Caco-2 (cell line): ENCODE data around the gene KBTBD12. TPM values are rescaled to one million over a fixed set of nuclear protein-coding genes. Genes with fewer than 3 reads are reported as not detected.

Experiments
- BruUV-seq: library from RNA; stranded (reverse); fragments of 400-500 nt; replicated peaks from 2 replicates; lab custom pipeline; 2021; lab: Mats Ljungman, UMichigan
- CTCF ChIA-PET: fragments of 300-600 bp; sonication (Branson Sonifier 250); formaldehyde crosslinking; loops from one replicate; lab custom pipeline; 2022; ENCODE audit warnings: antibody characterized with exemption; lab: Charles Lee
- POLR2A ChIA-PET: fragments of 300-600 bp; sonication (Branson Sonifier 250); formaldehyde crosslinking; loops from one replicate; lab custom pipeline; 2022; ENCODE audit warnings: antibody characterized with exemption; lab: Charles Lee
- DNase-seq, 2 experiments: peaks; one replicate each; pipeline versions ENCODE4 v3.0.0 to v3.0.0-alpha.2; 2020 to 2022
- H3K27me3 ChIP-seq: replicated peaks from 2 replicates; pipeline ENCODE4 v1.6.0; 2011; ENCODE audit warnings: low read length; ENCODE audit not compliant: control insufficient read depth, insufficient read depth
- H3K36me3 ChIP-seq: 2 replicates; pipeline ENCODE4 v1.5.1; 2011; ENCODE audit warnings: low read length; ENCODE audit not compliant: control insufficient read depth, insufficient read depth
- H3K4me1 ChIP-seq: fragments of 250-450 bp; sonication (Bioruptor Pico); 2 replicates; pipeline ENCODE4 v1.5.1; 2020; ENCODE audit warnings: mild to moderate bottlenecking
- H3K4me3 ChIP-seq: 2 replicates; pipeline ENCODE4 v1.5.1; 2011; ENCODE audit warnings: low read depth, mild to moderate bottlenecking, control low read depth, low read length
- H3K9me3 ChIP-seq: fragments of 250-450 bp; sonication (Bioruptor Pico); 2 replicates; pipeline ENCODE4 v1.5.1; 2020; ENCODE audit warnings: mild to moderate bottlenecking, moderate library complexity
- H3K27ac Mint-ChIP-seq: one replicate; pipeline ENCODE4 v1.8.0; 2022; ENCODE audit warnings: mixed read lengths; ENCODE audit not compliant: unreplicated experiment
- H3K27me3 Mint-ChIP-seq: one replicate; pipeline ENCODE4 v1.8.0; 2022; ENCODE audit warnings: mixed read lengths; ENCODE audit not compliant: insufficient read depth, unreplicated experiment
- H3K36me3 Mint-ChIP-seq: one replicate; pipeline ENCODE4 v1.8.0; 2022; ENCODE audit warnings: mild to moderate bottlenecking, mixed read lengths; ENCODE audit not compliant: insufficient read depth, unreplicated experiment
- H3K4me1 Mint-ChIP-seq: one replicate; pipeline ENCODE4 v1.8.0; 2022; ENCODE audit warnings: low read depth, mixed read lengths; ENCODE audit not compliant: unreplicated experiment
- H3K4me3 Mint-ChIP-seq: one replicate; pipeline ENCODE4 v1.8.0; 2022; ENCODE audit warnings: mild to moderate bottlenecking, moderate library complexity, mixed read lengths; ENCODE audit not compliant: unreplicated experiment
- H3K9me3 Mint-ChIP-seq: one replicate; pipeline ENCODE4 v1.8.0; 2022; ENCODE audit warnings: mixed read lengths; ENCODE audit not compliant: unreplicated experiment
- CTCF ChIP-seq, 2 experiments: fragments of 200-600 bp in 1 of 2; IDR thresholded peaks; 1 replicate in 1 of 2; 2 replicates in 1 of 2; pipeline versions ENCODE4 v1.5.1 to v1.8.0; 2011 to 2022; ENCODE audit warnings: antibody characterized with exemption in 1 of 2, control low read depth in 1 of 2, inconsistent platforms in 1 of 2, low read depth in 1 of 2, low read length in 1 of 2, mild to moderate bottlenecking in 1 of 2, moderate library complexity in 1 of 2; ENCODE audit not compliant: insufficient read depth in 1 of 2, severe bottlenecking in 1 of 2, unreplicated experiment in 1 of 2
- intact Hi-C: fragments of 100-400 bp; cut with micrococcal nuclease; formaldehyde crosslinking; loops from one replicate; pipeline ENCODE4 v1.10.0; 2022; ENCODE audit not compliant: unreplicated experiment
- total RNA-seq: library from RNA; stranded (reverse); gene quantifications from 2 replicates; pipeline ENCODE4 v1.2.3, GENCODE V29; 2022

KBTBD12 gene
- total RNA-seq, 1 experiment from 2014 or later, result not detected

DNA sequence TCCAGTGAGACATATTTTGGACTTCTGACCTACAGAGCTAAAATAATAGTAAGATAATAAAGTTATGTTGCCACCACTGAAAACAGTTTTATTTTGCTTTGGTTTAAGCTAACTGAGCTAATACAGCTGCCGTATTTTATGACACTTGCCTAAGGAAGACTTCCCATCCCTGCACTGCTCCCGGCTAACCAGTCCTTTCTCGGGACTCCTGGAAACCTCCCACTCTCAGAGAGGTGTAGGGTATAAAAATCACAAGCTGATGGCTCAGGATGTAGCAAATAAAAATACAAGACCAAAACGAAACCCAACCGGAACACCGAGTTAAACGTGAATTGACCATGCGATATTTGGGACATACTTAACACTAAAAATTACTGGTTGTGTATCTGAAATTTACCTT is 448 bp upstream of the KBTBD12 start:
- Histone ChIP-seq H3K4me1 (no peaks in the 10 kb centered on the region), H3K4me3 (no peak overlapping the region), H3K27me3 (no peaks in the 10 kb centered on the region; the same call in 1 of the 2 replicates), H3K36me3 (no peaks in the 10 kb centered on the region), H3K9me3 (no peaks in the 10 kb centered on the region)
- Mint-ChIP-seq H3K9me3 (no peaks in the 10 kb centered on the region), H3K4me1 (no peaks in the 10 kb centered on the region), H3K4me3 (no peak overlapping the region), H3K27me3 (peaks cover 5% of the 10 kb centered on the region), H3K36me3 (no peaks in the 10 kb centered on the region), H3K27ac (no peak overlapping the region)
- ChIA-PET CTCF (no interaction called here), POLR2A (no interaction called here)
- DNase-seq, result no peak
- no peak for TF ChIP-seq CTCF (IDR thresholded peaks at IDR 0.05; ENCODE audit: insufficient read depth in 1 of 2, low read depth in 1 of 2, low read length in 1 of 2, severe bottlenecking in 1 of 2, unreplicated experiment in 1 of 2)
- no TSS peak for BruUV-seq
- intact Hi-C loops, result no loop called here

GRCh38 chr3:127915937-127916493 is 983 bp downstream of the KBTBD12 start:
- H3K4me3 Mint-ChIP-seq, result no peak overlapping the region
- intact Hi-C loops, result no loop called here
- TF ChIP-seq CTCF (IDR thresholded peaks at IDR 0.05; ENCODE audit: insufficient read depth in 1 of 2, low read depth in 1 of 2, low read length in 1 of 2, severe bottlenecking in 1 of 2, unreplicated experiment in 1 of 2), result no peak

GRCh38 chr3:127920738-127921137 is 5.7 kb downstream of the KBTBD12 start:
- Mint-ChIP-seq H3K27ac (no peak overlapping the region), H3K27me3 (peaks cover 9% of the 10 kb centered on the region), H3K36me3 (no peaks in the 10 kb centered on the region), H3K4me1 (no peaks in the 10 kb centered on the region), H3K4me3 (no peak overlapping the region), H3K9me3 (no peaks in the 10 kb centered on the region)
- TF ChIP-seq CTCF (IDR thresholded peaks at IDR 0.05; ENCODE audit: insufficient read depth in 1 of 2, low read depth in 1 of 2, low read length in 1 of 2, severe bottlenecking in 1 of 2, unreplicated experiment in 1 of 2), result no peak
- Histone ChIP-seq H3K4me3 (no peak overlapping the region), H3K27me3 (no peaks in the 10 kb centered on the region), H3K36me3 (no peaks in the 10 kb centered on the region), H3K9me3 (no peaks in the 10 kb centered on the region), H3K4me1 (no peaks in the 10 kb centered on the region)
- no TSS peak for BruUV-seq
- POLR2A ChIA-PET, result no interaction called here
- DNase-seq, result no peak
- CTCF ChIA-PET, result interaction anchor here (1.2 kb wide), 1 partner anchor 39 kb away, joined by 3 read pairs; no protein-coding TSS in a partner anchor
- intact Hi-C loops, result no loop called here

More at GRCh38 chr3:127915937-127916493, 983 bp downstream of the KBTBD12 start:
- no peaks in the 10 kb centered on the region for H3K27me3 ChIP-seq
- POLR2A ChIA-PET, result no interaction called here
- BruUV-seq, result no TSS peak
- Mint-ChIP-seq H3K27ac (no peak overlapping the region), H3K36me3 (no peaks in the 10 kb centered on the region), H3K4me1 (no peaks in the 10 kb centered on the region), H3K9me3 (no peaks in the 10 kb centered on the region), H3K27me3 (peaks cover 5% of the 10 kb centered on the region)
- no peaks in the 10 kb centered on the region for H3K9me3 ChIP-seq
- CTCF ChIA-PET, result interaction anchor here (0.6 kb wide), 1 partner anchor 554 kb away, joined by 3 read pairs; no protein-coding TSS in a partner anchor
- no peak overlapping the region for H3K4me3 ChIP-seq
- no peak for DNase-seq
- H3K36me3 ChIP-seq, result no peaks in the 10 kb centered on the region
- no peaks in the 10 kb centered on the region for H3K4me1 ChIP-seq
